GM12873 (cell line): ENCODE results near the gene SIK3.

Experiments used
- CTCF ChIP-seq: IDR thresholded peaks from 2 replicates; pipeline ENCODE4 v1.5.1; 2012; ENCODE audit warnings: low read depth, mild to moderate bottlenecking, moderate library complexity, low read length, control low read depth; ENCODE audit not compliant: insufficient read depth; ENCODE audit errors: missing control alignments

Gene SIK3

GRCh38 chr11:116927163-116927974 is 170.9 kb downstream of the SIK3 start:
- peak; percentile 44 for TF ChIP-seq CTCF

- no peak for TF ChIP-seq CTCF
Observed at GRCh38 chr11:116925050-116925449, 173.2 kb downstream of the SIK3 start.

- no peak for TF ChIP-seq CTCF
Observed at GRCh38 chr11:116918925-116919655, 179.1 kb downstream of the SIK3 start.

- no peak for TF ChIP-seq CTCF
Observed at GRCh38 chr11:116917632-116918031, 180.6 kb downstream of the SIK3 start.

- no peak for TF ChIP-seq CTCF
Observed at GRCh38 chr11:116916886-116917285, 181.3 kb downstream of the SIK3 start.

- no peak for TF ChIP-seq CTCF
Observed at GRCh38 chr11:116916052-116916451, 182.2 kb downstream of the SIK3 start.

- TF ChIP-seq CTCF, result no peak
Observed at GRCh38 chr11:116913000-116913399, 185.2 kb downstream of the SIK3 start.
